GM19455 (cell line): ENCODE measurements around the gene PCSK4.
"Not testable (repeated sequence)": the region's sequence is repeated elsewhere in the genome, so short reads cannot be mapped to it uniquely, and the experiment has no call there.

Experiments
- ATAC-seq: cut with Tn5 transposase; IDR thresholded peaks from one replicate; pipeline ENCODE4 v1.9.1; 2021; ENCODE audit not compliant: unreplicated experiment

Gene PCSK4

DNA sequence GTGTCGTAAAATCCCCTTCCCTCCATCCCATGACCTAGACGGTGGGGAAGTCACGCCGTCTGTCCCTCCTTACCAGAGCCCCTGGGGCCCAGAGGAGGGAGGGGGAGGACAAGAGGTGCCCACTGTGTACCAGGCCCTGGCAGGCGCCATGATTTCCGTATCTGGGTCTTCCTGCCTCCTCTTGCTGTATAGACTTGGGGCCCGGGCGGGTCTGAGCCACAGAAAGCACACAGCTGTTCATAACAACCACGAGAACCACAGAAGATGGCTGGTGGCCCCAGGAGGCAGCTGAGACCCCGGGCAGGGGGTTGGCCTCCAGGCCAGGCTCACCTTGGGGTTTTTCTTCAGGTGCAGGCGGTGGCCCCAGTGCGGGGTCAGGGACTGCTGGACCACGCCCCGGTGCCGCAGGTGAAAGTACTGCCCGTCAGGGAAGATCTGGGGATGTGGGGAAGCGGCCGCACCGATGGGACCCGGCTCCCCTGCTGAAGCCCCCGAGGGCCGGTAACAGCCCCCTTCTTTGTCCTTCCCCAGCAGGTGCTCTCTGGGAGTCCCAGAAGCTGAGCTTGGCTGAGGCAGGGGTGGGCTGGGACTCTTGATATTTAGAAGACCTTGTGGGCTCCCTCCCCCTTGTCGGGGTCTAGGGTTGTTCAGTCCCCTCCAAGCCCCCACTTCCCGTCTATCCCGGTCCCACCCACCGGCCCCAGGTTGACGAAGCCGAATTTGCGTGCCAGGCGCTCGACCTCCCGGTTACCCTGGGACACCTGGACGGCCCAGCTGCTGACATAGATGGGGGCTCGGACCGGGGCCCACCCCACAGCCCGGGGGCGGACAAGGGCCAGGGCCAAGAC lies 463 bp downstream of the PCSK4 start:
- no peak for ATAC-seq

DNA sequence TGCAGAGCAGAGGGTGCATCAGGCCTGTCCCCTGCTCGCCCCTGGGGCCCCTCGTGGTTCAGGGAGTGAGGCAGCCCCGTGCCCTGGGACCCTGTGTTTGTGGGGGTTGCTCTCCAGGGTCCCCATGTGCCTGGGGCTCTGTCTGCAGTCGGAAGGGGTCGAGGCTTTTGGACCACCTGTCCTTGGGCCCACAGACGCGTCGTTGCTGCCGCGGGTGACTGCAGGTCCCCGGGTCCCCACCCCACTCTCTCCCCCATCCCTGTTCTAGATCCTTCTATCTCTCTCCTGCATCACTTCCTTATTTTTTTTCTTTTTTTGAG lies 1.9 kb downstream of the PCSK4 start:
- no peak for ATAC-seq

DNA sequence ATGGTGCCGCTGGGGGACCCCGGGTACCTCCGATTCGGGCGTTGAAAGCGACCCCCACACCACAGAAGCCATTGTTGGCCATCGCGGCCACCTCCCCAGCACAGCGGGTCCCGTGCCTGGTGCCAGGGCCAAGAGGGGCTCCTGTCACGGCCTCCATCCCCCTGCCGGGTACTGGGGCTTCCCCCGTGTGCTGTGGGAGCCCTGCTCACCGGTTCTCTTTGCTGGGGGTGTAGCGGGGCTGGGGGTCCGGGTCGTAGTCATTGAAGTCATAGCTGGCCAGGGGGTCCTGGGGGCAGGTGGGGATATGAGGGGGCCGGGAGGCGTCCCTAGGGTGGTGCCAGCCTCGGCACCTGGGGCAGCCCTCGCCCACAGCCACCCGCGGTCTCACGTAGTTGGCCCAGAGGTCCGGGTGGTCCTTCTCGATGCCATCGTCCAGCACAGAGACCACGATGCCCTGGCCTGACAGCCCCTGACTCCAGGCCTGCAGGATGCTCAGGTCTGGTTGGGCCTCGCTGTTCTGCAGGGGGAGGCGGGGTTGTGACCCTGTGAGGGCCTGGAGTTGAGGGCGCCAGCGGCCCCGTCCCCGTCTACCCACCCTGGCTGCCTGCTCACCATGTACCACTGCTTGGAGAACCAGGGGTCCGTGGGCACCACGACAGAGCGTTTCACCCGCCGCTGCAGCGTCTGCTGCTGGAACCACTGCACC lies 2.4 kb downstream of the PCSK4 start:
- ATAC-seq = no peak

- no peak for ATAC-seq
Measured at GRCh38 chr19:1486720-1487575, 3.2 kb downstream of the PCSK4 start.

DNA sequence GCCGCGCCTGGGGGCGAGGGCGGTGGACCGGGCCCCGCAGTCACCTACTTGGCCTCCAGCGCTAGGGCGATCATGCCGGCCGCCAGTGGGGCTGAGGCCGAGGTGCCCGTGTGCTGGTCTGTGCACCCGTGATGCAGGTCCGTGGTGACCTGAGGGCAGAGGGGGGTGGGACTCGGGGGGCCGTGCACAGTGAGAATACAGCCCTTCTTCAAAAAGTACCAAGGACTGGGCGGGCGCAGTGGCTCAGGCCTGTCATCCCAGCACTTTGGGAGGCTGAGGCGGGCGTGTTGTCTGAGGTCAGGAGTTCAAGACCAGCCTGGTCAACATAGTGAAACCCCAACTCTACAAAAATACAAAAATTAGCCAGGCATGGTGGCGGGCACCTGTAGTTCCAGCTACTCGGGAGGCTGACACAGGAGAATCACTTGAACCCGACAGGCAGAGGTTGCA lies 6.1 kb downstream of the PCSK4 start:
- no peak for ATAC-seq

GRCh38 chr19:1483131-1483978 lies 6.8 kb downstream of the PCSK4 start:
- ATAC-seq = no peak

DNA sequence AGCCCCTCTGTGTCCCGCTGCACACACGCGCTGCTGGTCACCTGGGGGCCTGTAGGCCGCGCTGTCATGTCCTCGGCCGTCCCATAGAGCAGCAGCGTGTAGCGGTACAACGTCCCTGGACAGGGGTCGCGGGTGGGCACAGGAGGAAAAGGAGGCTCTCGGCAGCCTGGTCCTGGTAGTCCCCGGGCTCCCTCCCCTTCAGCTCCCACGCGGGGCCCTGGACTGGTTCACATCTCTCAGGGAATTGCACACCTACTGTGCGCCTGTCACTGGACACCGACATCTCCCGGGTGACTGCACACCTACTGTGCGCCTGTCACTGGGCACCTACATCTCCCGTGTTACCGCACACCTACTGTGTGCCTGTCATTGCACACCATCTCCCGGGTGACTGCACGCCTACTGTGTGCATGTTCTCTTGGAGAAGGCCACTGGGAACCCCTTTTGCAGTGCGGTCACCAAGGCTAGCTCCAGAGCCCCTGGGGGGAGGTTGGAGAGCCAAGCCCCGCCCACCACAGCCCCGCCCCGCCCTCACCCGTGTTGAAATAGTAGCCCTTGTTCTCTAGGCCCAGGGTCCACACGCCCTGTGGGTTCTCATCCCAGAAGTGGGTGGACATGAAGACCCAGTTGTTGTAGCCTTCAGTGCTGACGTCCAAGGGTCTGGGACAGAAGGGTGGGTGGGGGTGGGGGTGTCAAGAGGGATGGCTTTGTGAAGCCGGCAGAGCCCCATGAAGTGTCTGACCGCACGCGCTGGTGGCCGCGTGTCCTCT lies 7.6 kb downstream of the PCSK4 start:
- ATAC-seq = no peak

- no peak for ATAC-seq
Measured at GRCh38 chr19:1481893-1482360, 8.2 kb downstream of the PCSK4 start.

DNA sequence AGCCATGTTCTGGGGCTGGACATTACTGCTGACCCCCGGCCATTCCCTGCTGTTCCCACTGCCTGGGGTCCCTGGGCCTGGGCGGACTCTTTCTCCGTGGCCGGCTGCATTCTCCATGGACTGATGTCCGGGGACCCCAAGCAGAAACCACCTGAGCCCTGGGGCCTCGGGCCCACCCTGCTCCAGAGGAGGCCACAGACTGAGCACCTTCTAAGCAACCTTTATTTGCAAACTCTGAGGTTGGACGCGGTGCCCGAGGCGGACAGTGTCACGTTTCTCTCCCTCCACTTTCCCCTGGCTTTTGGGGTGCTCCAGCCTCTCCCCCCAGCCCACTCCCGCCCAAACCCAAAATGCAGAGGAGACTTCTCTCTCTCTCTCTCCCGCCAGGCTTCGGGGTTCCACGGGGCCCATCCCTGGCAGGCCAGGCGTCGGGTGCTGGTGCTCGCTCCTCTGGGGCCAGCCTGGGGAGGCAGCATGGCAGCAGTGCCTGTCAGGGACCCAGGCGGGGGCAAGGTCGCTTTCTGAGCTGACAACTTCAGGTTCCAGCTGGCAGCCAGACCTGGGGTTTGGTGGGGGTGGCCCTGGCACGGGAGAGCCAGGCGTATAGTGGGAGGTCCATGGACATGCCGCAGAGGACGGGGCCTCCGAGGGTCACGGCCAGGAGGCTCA lies 8.8 kb downstream of the PCSK4 start:
- ATAC-seq = no peak

DNA sequence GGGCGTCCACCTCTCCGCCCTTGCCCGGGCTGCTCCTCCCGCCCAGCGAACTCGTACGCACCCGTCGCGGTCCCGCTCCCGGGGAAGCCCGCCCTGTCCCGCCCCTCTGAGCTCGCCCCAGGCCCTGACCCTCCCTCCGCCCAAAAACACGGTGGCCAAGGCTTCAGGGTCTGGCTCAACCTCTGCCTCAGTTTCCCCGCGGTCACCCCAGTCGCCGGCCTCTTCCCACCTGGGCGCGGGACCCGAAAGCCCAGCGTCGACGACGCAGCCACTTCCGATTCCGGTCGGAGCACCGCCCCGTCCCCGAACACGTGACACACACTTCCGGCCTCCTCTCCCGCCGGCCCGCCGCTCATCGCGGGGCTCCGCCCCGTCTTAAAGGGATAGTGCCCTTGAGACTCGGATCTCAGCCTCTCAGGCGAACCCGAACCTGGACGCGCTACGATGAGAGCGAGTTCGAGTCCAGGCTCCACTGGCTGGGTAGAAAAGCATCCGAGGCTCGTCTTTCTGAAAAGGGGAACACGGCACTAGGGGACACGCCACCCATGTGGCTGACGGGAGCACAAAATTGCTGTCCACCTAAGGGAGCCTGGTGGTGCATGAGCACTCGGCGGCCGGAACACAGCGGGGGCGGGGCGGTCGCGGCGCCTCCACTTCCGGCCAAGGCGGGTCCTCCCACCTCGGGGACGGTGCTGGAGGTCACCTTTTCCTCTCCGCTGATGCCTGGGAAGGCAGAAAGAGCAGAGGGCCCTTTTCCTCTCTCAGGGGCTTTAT lies 11.0 kb downstream of the PCSK4 start, which contains the start of gene C19orf25:
C19orf25 (minus strand) TSS at position 282 of the 774 bp plus-strand sequence. CDS start 312 bp downstream, outside the sequence.
- peak; percentile 86 for ATAC-seq

GRCh38 chr19:1477056-1477455 lies 13.1 kb downstream of the PCSK4 start:
- not testable (repeated sequence) for ATAC-seq

DNA sequence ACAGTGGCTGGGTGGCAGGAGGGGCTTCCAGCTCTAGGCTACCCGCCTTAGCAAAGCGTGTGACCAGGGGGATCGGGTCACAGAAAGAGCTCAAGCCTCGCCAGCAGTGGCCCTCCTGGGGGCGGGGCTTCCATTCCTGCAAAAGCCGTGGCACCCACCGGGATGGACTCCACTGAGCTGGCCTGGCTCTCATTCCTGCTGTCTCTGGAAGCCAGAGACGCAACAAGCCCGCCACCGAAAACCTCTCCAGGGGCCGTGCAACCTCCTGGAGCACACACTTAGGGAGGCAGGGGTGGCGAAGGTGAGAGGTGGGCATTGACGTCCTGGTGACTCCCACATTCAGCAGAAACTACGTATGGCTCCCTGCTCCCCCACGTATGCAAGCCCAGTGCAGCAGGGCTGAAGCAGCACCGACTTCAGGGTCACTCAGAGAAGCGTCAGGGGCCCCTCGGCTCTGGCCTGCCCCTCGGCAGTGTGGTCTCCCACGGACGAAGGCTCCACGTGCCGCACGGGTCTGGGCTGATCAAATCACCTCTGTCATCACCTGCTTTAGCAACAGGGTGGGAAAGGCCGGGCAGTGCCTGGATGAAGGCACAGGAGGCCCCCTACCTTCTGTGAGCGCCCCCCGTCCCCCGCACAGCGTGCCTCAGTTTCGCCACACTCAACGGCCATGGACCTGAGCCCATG lies 14.3 kb downstream of the PCSK4 start:
- ATAC-seq = no peak

DNA sequence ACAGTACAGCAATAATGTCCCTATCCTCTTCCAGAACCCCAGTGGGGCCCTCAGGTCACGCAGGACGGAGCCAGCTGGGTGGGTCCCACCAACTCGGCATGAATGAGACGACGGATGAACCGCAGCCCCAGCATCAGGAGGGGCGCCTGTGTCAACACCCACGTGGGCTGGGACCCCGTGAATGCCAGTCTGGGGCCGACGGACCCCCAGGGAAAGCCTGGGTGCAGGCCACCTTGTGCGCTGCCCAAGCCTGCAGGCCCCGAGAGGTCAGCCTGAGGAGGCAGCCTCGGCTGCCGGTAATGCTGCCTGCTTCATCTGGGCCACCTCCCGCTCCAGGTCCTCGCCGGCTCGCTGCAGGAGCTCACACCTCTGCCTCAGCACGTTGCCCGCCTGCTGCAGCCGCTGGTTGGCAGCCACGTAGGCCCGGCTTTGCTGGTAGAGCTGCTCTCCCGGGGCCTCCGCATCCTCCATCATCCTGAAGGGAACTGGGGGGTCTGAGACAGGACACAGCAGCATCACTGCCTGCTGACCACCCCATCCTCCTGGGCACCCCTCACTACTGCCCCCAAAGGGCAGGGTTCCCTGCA lies 15.3 kb downstream of the PCSK4 start:
- no peak for ATAC-seq

- ATAC-seq = no peak
Measured at GRCh38 chr19:1474011-1474764, 16.0 kb downstream of the PCSK4 start.

GRCh38 chr19:1473085-1473851 lies 16.9 kb downstream of the PCSK4 start:
- ATAC-seq = no peak
